ENCODE measurements around the gene MUSTN1. TPM values are rescaled to one million over a fixed set of nuclear protein-coding genes. Genes with fewer than 3 reads are reported as not detected.

Gene MUSTN1
- total and polyA plus RNA-seq, 2 of the 13 experiments (the other 11 are each of a cell fraction or from before 2014, with no cell fraction given): 0.84 to 1.4 TPM

DNA sequence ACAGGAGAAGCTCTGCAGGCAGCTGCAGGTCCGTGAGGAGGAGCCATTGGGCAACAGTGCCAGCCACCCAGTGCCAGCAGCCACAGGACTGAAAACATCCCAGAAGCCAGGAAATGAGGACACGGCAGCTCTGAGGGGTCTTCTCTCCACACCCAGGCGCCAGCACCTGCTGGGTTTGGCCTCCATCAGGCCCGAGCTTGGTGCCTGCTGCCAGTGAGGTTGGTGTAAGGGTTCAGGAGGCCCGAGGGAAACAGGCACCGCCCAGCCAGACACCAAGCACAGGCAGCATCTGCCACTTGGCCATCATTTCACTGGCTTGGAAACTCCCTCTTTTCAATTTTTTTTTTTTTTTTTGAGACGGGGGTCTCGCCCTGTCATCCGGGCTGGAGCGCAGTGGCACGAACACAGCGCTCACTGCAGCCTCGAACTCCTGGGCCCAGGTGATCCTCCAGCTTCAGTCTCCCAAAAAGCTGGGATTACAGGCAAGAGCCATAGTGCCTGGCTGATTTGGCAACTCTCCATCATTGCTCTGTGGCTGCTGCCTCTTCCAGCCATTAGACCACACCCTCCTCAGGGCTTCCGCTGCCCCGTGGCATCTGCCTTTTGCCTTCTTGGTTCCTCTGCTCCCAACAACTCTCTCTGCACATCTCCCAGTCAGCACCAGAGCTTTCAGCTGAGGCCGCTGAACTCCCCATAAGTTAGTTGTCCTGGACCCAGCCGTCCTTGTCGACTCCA is 41.7 kb downstream of the MUSTN1 start:
- TF ChIP-seq ZNF143 (CRISPR knock-in tag; IDR thresholded peaks at IDR 0.05) (0 out of 2 replicates have a peak, but pooled peaks have one; percentile 1), ZNF24 (IDR thresholded peaks at IDR 0.05) (no peak), ZFP41 (CRISPR knock-in tag; IDR thresholded peaks at IDR 0.05; ENCODE audit: borderline replicate concordance) (0 out of 2 replicates have a peak, but pooled peaks have one; percentile 25), ZFP36 (IDR thresholded peaks at IDR 0.05; ENCODE audit: borderline replicate concordance, low read depth, low read length, partially characterized antibody) (no peak), ZNF431 (CRISPR knock-in tag; IDR thresholded peaks at IDR 0.05; ENCODE audit: borderline replicate concordance, low read depth) (no peak), SRSF1 (optimal IDR thresholded peaks at IDR 0.05; ENCODE audit: low read depth, low read length) (peak; percentile 19), SRY (CRISPR knock-in tag; IDR thresholded peaks at IDR 0.05) (0 out of 2 replicates have a peak, but pooled peaks have one; percentile 25), ZNF510 (CRISPR knock-in tag; IDR thresholded peaks at IDR 0.05; ENCODE audit: low read depth) (0 out of 2 replicates have a peak, but pooled peaks have one; percentile 0), ATRX (CRISPR knock-in tag; IDR thresholded peaks at IDR 0.05; ENCODE audit: borderline replicate concordance) (no peak), HES4 (CRISPR knock-in tag; IDR thresholded peaks at IDR 0.05; ENCODE audit: borderline replicate concordance) (no peak), ZNF607 (CRISPR knock-in tag; IDR thresholded peaks at IDR 0.05; ENCODE audit: borderline replicate concordance) (no peak), RBM39 (IDR thresholded peaks at IDR 0.05; ENCODE audit: low read depth, low read length, poor library complexity, severe bottlenecking) (peak; percentile 21), FOXJ3 (CRISPR knock-in tag; IDR thresholded peaks at IDR 0.05; ENCODE audit: borderline replicate concordance) (no peak), HIVEP1 (CRISPR knock-in tag; IDR thresholded peaks at IDR 0.05) (peak; percentile 18; the same call in 1 of the 2 replicates)
- TF ChIP-seq, protein P1, sequence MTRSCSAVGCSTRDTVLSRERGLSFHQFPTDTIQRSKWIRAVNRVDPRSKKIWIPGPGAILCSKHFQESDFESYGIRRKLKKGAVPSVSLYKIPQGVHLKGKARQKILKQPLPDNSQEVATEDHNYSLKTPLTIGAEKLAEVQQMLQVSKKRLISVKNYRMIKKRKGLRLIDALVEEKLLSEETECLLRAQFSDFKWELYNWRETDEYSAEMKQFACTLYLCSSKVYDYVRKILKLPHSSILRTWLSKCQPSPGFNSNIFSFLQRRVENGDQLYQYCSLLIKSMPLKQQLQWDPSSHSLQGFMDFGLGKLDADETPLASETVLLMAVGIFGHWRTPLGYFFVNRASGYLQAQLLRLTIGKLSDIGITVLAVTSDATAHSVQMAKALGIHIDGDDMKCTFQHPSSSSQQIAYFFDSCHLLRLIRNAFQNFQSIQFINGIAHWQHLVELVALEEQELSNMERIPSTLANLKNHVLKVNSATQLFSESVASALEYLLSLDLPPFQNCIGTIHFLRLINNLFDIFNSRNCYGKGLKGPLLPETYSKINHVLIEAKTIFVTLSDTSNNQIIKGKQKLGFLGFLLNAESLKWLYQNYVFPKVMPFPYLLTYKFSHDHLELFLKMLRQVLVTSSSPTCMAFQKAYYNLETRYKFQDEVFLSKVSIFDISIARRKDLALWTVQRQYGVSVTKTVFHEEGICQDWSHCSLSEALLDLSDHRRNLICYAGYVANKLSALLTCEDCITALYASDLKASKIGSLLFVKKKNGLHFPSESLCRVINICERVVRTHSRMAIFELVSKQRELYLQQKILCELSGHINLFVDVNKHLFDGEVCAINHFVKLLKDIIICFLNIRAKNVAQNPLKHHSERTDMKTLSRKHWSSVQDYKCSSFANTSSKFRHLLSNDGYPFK (CRISPR knock-in tag; IDR thresholded peaks at IDR 0.05; ENCODE audit: borderline replicate concordance): 0 out of 2 replicates have a peak, but pooled peaks have one; percentile 10
- TF ChIP-seq, protein P2, sequence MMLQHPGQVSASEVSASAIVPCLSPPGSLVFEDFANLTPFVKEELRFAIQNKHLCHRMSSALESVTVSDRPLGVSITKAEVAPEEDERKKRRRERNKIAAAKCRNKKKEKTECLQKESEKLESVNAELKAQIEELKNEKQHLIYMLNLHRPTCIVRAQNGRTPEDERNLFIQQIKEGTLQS (CRISPR knock-in tag; IDR thresholded peaks at IDR 0.05): no peak
- TF ChIP-seq, protein P3, sequence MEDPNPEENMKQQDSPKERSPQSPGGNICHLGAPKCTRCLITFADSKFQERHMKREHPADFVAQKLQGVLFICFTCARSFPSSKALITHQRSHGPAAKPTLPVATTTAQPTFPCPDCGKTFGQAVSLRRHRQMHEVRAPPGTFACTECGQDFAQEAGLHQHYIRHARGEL (CRISPR knock-in tag; IDR thresholded peaks at IDR 0.05): 0 out of 2 replicates have a peak, but pooled peaks have one; percentile 54
- Histone ChIP-seq H3K4me2 (ENCODE audit: low read depth, low read length) (peak overlapping the region; percentile 93), H3K9me3 (ENCODE audit: low read length) (no peaks in the 10 kb centered on the region), H3K4me1 (ENCODE audit: insufficient read depth, low read length) (peaks cover 100% of the 10 kb centered on the region), H3K27ac (ENCODE audit: extremely low read length, insufficient read depth, low read length) (peak overlapping the region; percentile 87), H3K4me3 (replicated peaks in 1 of 3; ENCODE audit: insufficient read depth in 1 of 3, low read depth in 2 of 3, low read length in 3 of 3) (peak overlapping the region in 1 of 3 experiments; percentile 76; a peak in 2 of 6 replicates), H4K20me1 (ENCODE audit: insufficient read depth, low read length) (no peaks in the 10 kb centered on the region), H2AFZ (ENCODE audit: low read length) (no peak overlapping the region), H3K9ac (ENCODE audit: insufficient read depth, low read depth, low read length) (0 out of 2 replicates have a peak overlapping the region, but pooled peaks have one; percentile 75), H3K79me2 (ENCODE audit: insufficient read depth, low read length) (peaks cover 4% of the 10 kb centered on the region), H3K27me3 (ENCODE audit: control insufficient read depth in 1 of 2, insufficient read depth in 2 of 2, low read length in 2 of 2) (no peaks in the 10 kb centered on the region), H3K36me3 (replicated peaks in 1 of 2; ENCODE audit: control insufficient read depth in 1 of 2, insufficient read depth in 2 of 2, low read length in 2 of 2) (peaks cover 9 to 18% of the 10 kb centered on the region in 2 experiments; a peak in 3 of 5 replicates)
- no peak for ATAC-seq
- no TSS peak for BruUV-seq (replicated peaks)
- intact Hi-C loops (cut with micrococcal nuclease; ENCODE audit: unreplicated experiment): no loop called here
- no peak for FAIRE-seq
- in situ Hi-C loops (cut with HindIII; ENCODE audit: extremely low pct_ligation_motif_present, low pct_unique_long_range_greater_than_20kb): no loop called here
- ChIA-PET CTCF (ENCODE audit: low intra/inter-chr PET ratio, low total read pairs) (interaction anchor here (1.0 kb wide), 1 partner anchor 50 kb away, joined by 3 read pairs; no protein-coding TSS in a partner anchor), POLR2A (interaction anchor here (1.0 to 10.9 kb wide), 9 partner anchors 13 to 337 kb away, joined by 3 to 466 read pairs (median 5); partner anchors contain the start of genes ITIH1, NEK4, RFT1 and SPCS1)
- no peak for DNase-seq (ENCODE audit: low spot score)
- 78% methylated on average over 14 of the region's 18 CpGs for WGBS (ENCODE audit: low lambda C conversion rate)
